Mucosa of descending colon (tissue), 3 donors: Measurements from ENCODE around the gene ENAH. TPM values are rescaled to one million over a fixed set of nuclear protein-coding genes. Genes with fewer than 3 reads are reported as not detected.

ENCODE experiments used
- ATAC-seq: fragments of 200-7000 bp; cut with Tn5 transposase; one replicate; pipeline ENCODE4 v1.9.1; 2020; ENCODE audit warnings: mild to moderate bottlenecking, moderate library complexity
- DNase-seq, 3 donors: peaks; one replicate each; pipeline ENCODE4 v3.0.0-alpha.2; 2020
- H3K36me3 ChIP-seq: fragments of 200-600 bp; one replicate; pipeline ENCODE4 v1.8.0; 2021; ENCODE audit warnings: low read depth, mild to moderate bottlenecking
- H3K4me1 ChIP-seq: fragments of 200-600 bp; one replicate; pipeline ENCODE4 v1.8.0; 2021; ENCODE audit warnings: low read depth, mild to moderate bottlenecking
- H3K4me3 ChIP-seq: fragments of 200-600 bp; one replicate; pipeline ENCODE4 v1.8.0; 2021; ENCODE audit warnings: mild to moderate bottlenecking
- H3K9me3 ChIP-seq: fragments of 200-600 bp; one replicate; pipeline ENCODE4 v1.8.0; 2021; ENCODE audit warnings: mild to moderate bottlenecking
- CTCF ChIP-seq: fragments of 200-600 bp; IDR thresholded peaks from one replicate; pipeline ENCODE4 v1.8.0; 2022; ENCODE audit warnings: antibody characterized with exemption, mild to moderate bottlenecking
- intact Hi-C, 2 donors: fragments of 100-400 bp; cut with DNase I in 1 of 2; cut with micrococcal nuclease in 1 of 2; formaldehyde crosslinking; loops; one replicate each; pipeline versions ENCODE4 v1.11.0 to v1.11.1; 2022; cut with DNase I, micrococcal nuclease
- total RNA-seq, 3 donors: library from RNA; stranded (reverse); fragmentation: NEBNext Ultra II Directional in 2 of 3; extraction: Animal tissue kit (Norgen Biotek cat#: 25700) in 2 of 3; gene quantifications; one replicate each; pipeline versions ENCODE4 v1.2.1 to v1.2.4, GENCODE V29; 2021 to 2023
- donor health status: DM: no; HTN: no; CAD: no; lungs with moderate emphysema.
- donor health status: DM: no; HTN: no; CAD: no.
- donor health status: DM: no; HTN: yes; CAD: no.

ENAH gene
- total RNA-seq, 3 donors from 2014 or later = 17.6 to 130 (median 41.3) TPM

- ATAC-seq = no peak
- intact Hi-C loops = no loop called here
- no peak for DNase-seq
- TF ChIP-seq CTCF = no peak
- no peaks in the 10 kb centered on the region for H3K9me3 ChIP-seq
- no peak overlapping the region for H3K4me3 ChIP-seq
- peaks cover 18% of the 10 kb centered on the region for H3K4me1 ChIP-seq
- no peaks in the 10 kb centered on the region for H3K36me3 ChIP-seq
These were observed 126.0 kb downstream of the ENAH start for GRCh38 chr1:225526878-225527277.

GRCh38 chr1:225525377-225525776 is 127.5 kb downstream of the ENAH start:
- peaks cover 18% of the 10 kb centered on the region for H3K4me1 ChIP-seq
- no peak for ATAC-seq
- no peaks in the 10 kb centered on the region for H3K9me3 ChIP-seq
- DNase-seq = no peak
- intact Hi-C loops = no loop called here
- no peak for TF ChIP-seq CTCF
- no peak overlapping the region for H3K4me3 ChIP-seq
- H3K36me3 ChIP-seq = no peaks in the 10 kb centered on the region

GRCh38 chr1:225524570-225524969 is 128.4 kb downstream of the ENAH start:
- DNase-seq = no peak
- TF ChIP-seq CTCF = no peak
- H3K36me3 ChIP-seq = no peaks in the 10 kb centered on the region

GRCh38 chr1:225523263-225523950 is 129.5 kb downstream of the ENAH start:
- peaks cover 18% of the 10 kb centered on the region for H3K4me1 ChIP-seq
- peak in 1 of 3 donors; percentile 36 for DNase-seq
- TF ChIP-seq CTCF = no peak
- H3K36me3 ChIP-seq = no peaks in the 10 kb centered on the region
- no peaks in the 10 kb centered on the region for H3K9me3 ChIP-seq
- ATAC-seq = peak; percentile 93
- intact Hi-C loops = no loop called here
- no peak overlapping the region for H3K4me3 ChIP-seq

More at GRCh38 chr1:225524570-225524969, 128.4 kb downstream of the ENAH start:
- Histone ChIP-seq H3K4me1 (peaks cover 18% of the 10 kb centered on the region), H3K9me3 (no peaks in the 10 kb centered on the region), H3K4me3 (no peak overlapping the region)
- intact Hi-C loops = no loop called here
- no peak for ATAC-seq

- DNase-seq (no peak), ATAC-seq (no peak)
- Histone ChIP-seq H3K9me3 (no peaks in the 10 kb centered on the region), H3K4me1 (peaks cover 18% of the 10 kb centered on the region), H3K4me3 (no peak overlapping the region), H3K36me3 (no peaks in the 10 kb centered on the region)
- no peak for TF ChIP-seq CTCF
- intact Hi-C loops = no loop called here
These were observed 130.2 kb downstream of the ENAH start for GRCh38 chr1:225522588-225523262.
